Measurements from ENCODE around the gene RAB3IP. TPM values are rescaled to one million over a fixed set of nuclear protein-coding genes. Genes with fewer than 3 reads are reported as not detected.

Gene RAB3IP
- total RNA-seq, 1 donor from 2014 or later: 28.5 TPM

DNA sequence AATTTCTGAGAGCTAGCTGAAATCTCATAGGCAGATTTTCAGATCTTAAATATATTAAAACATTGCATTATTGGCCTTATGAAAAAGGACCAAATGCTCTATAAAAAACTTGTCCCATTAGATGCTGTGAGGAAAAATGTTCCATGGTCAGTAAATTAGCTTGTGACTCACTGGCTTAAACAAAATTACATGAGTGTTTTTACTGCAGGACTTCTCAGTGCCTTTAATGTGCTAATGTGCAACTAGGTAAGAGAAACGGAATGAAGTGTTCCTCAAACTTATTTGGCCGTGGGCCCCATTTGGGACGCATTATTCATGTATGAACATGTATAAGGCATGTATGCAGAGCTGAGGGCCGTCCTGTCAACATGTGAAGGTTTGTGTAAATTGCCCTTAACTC is 128.0 kb downstream of the RAB3IP start:
- Mint-ChIP-seq H3K27ac (no peak overlapping the region), H3K9me3 (peaks cover 8% of the 10 kb centered on the region), H3K4me3 (no peak overlapping the region), H3K4me1 (peaks cover 3% of the 10 kb centered on the region), H3K27me3 (ENCODE audit: low read depth) (no peaks in the 10 kb centered on the region), H3K36me3 (no peaks in the 10 kb centered on the region)
- DNase-seq (ENCODE audit: low spot score in 2 of 2, unreplicated experiment in 2 of 2): no peak
- TF ChIP-seq, protein P1, sequence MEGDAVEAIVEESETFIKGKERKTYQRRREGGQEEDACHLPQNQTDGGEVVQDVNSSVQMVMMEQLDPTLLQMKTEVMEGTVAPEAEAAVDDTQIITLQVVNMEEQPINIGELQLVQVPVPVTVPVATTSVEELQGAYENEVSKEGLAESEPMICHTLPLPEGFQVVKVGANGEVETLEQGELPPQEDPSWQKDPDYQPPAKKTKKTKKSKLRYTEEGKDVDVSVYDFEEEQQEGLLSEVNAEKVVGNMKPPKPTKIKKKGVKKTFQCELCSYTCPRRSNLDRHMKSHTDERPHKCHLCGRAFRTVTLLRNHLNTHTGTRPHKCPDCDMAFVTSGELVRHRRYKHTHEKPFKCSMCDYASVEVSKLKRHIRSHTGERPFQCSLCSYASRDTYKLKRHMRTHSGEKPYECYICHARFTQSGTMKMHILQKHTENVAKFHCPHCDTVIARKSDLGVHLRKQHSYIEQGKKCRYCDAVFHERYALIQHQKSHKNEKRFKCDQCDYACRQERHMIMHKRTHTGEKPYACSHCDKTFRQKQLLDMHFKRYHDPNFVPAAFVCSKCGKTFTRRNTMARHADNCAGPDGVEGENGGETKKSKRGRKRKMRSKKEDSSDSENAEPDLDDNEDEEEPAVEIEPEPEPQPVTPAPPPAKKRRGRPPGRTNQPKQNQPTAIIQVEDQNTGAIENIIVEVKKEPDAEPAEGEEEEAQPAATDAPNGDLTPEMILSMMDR (IDR thresholded peaks at IDR 0.05; ENCODE audit: unreplicated experiment): no peak

DNA sequence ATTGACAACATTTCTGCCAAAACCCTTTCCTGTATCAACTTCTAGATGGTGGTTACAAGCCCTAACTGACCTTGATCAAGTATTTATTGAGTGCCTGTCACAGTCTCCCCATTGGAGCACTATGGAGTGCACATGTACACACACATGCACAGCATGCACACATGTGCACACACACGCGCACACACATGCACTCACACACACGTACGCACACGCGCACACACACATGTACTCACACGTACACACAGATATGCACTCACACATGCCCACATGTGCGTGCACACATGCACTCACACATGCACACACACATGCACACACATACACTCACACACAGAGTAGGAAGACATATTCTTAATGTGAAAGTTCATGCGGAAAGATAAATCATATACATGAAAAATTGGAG is 130.0 kb downstream of the RAB3IP start:
- no peaks in the 10 kb centered on the region for H3K36me3 Mint-ChIP-seq
- peaks cover 3% of the 10 kb centered on the region for H3K9me3 Mint-ChIP-seq
- peaks cover 3% of the 10 kb centered on the region for H3K4me1 Mint-ChIP-seq
- DNase-seq (ENCODE audit: low spot score in 2 of 2, unreplicated experiment in 2 of 2): no peak
- no peak overlapping the region for H3K4me3 Mint-ChIP-seq
- H3K27me3 Mint-ChIP-seq (ENCODE audit: low read depth): no peaks in the 10 kb centered on the region
- TF ChIP-seq, protein P1 (IDR thresholded peaks at IDR 0.05; ENCODE audit: unreplicated experiment): no peak
- H3K27ac Mint-ChIP-seq: no peak overlapping the region

DNA sequence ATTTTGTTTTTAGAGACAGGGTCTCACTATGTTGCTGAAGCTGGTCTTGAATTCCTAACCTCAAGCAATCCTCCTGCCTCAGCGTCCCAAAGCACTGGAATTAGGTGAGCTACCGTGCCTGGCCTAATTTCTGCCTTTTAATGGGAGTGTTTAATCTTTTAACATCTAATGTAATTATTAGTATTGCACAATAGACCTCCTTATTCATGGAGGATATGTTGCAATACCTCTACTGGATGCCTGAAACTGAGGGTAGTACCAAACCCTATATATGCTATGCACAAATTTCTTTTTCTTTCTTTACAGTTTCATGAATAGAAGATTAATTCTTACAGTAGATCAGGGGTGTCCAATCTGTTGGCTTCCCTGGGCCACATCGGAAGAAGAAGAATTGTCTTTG is 134.1 kb downstream of the RAB3IP start:
- H3K36me3 Mint-ChIP-seq: no peaks in the 10 kb centered on the region
- TF ChIP-seq, protein P1 (IDR thresholded peaks at IDR 0.05; ENCODE audit: unreplicated experiment): no peak
- no peak for DNase-seq (ENCODE audit: low spot score in 2 of 2, unreplicated experiment in 2 of 2)
- H3K9me3 Mint-ChIP-seq: no peaks in the 10 kb centered on the region
- no peak overlapping the region for H3K4me3 Mint-ChIP-seq
- H3K4me1 Mint-ChIP-seq: peaks cover 1% of the 10 kb centered on the region
- no peaks in the 10 kb centered on the region for H3K27me3 Mint-ChIP-seq (ENCODE audit: low read depth)
- H3K27ac Mint-ChIP-seq: no peak overlapping the region

Other genes with a start within 250 kb of the RAB3IP start
- 215 to 223 TPM (median 220 TPM) in 3 replicates for gene CCT2, start 153.4 kb upstream of the RAB3IP start, total RNA-seq
- not detected in 3 replicates for gene LRRC10, start 128.0 kb upstream of the RAB3IP start, total RNA-seq
- 0.11 to 0.52 TPM (median 0.24 TPM) in 3 replicates for gene BEST3, start 39.6 kb upstream of the RAB3IP start, total RNA-seq
- 0.16 to 0.18 TPM (median 0.18 TPM) in 3 replicates for gene MYRFL, start 86.4 kb downstream of the RAB3IP start, total RNA-seq

Measured in mesothelial cell of epicardium (in vitro differentiated cells).